Activated gamma-delta T cell treated with anti-CD3 and anti-CD28 coated beads, Interleukin-2, amount 50 U/mL, for 16 hours (primary cell): ENCODE measurements around the gene RGS4.
"Not testable (repeated sequence)": the region's sequence is repeated elsewhere in the genome, so short reads cannot be mapped to it uniquely, and the experiment has no call there.

Experiments used
- DNase-seq: peaks from one replicate; pipeline ENCODE4 v3.0.0-alpha.2; 2020; ENCODE audit warnings: low read depth

RGS4 gene

GRCh38 chr1:163069655-163070277, 605 bp downstream of the RGS4 start:
- no peak for DNase-seq

- no peak for DNase-seq
Observed at GRCh38 chr1:163071405-163072255, 2.5 kb downstream of the RGS4 start.

- DNase-seq: no peak
Observed at GRCh38 chr1:163072658-163073057, 3.5 kb downstream of the RGS4 start.

- DNase-seq: no peak
Observed at GRCh38 chr1:163074004-163074403, 4.8 kb downstream of the RGS4 start.

DNA sequence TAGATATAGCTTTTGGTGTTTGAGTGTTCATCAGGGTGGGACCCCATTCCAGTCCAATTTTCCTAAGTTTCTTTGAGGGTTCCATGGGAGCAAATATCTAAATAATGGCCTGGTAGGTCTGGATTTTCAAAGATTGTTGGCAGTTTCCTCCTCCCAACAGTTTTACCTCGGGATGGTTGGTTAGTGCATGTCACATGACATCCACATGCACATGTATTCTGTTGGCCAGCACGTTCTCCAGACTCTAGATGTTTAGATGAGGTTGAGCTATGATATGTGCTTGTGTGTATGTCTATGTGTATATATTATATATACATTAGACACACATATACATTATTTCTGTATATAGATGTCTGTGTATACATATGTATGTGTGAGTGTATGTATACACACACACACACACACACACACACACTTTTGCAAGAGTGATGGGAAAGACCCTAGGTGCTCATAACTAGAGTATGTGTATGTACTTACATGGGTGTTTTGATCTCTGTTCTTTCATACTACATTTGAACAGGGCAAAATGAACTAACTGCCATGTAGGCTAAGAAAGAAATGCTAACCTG, 5.6 kb downstream of the RGS4 start:
- DNase-seq: no peak

DNA sequence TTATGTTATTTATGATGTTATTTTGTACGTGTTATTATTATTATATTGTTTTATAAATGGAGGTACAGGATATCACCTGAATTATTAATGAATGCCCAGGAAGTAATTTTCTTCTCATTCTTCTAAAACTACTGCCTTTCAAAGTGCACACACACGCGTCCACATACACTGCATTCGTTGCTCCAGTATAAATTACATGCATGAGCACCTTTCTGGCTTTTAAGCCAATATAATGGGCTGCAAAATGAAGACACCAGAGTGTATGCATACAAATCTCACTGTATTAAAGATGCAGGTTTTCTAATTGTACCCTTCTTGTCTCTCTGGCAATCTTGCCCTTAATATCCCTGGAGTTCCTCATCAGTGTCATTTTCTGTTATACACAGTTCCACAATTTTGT, 6.9 kb downstream of the RGS4 start:
- DNase-seq: no peak

DNA sequence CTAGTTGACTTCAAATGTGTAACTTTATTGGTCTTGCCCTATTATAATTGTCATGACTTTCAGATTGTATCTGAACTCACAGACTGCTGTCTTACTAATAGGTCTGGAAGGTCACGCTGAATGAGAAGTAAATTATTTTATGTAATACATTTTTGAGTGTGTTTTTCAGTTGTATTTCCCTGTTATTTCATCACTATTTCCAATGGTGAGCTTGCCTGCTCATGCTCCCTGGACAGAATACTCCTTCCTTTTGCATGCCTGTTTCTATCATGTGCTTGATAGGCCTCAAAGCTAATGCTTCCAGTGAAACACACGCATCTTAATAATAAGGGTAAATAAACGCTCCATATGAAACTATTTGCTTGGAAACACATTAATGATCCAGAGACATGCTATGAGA, 7.3 kb downstream of the RGS4 start:
- DNase-seq: no peak

DNA sequence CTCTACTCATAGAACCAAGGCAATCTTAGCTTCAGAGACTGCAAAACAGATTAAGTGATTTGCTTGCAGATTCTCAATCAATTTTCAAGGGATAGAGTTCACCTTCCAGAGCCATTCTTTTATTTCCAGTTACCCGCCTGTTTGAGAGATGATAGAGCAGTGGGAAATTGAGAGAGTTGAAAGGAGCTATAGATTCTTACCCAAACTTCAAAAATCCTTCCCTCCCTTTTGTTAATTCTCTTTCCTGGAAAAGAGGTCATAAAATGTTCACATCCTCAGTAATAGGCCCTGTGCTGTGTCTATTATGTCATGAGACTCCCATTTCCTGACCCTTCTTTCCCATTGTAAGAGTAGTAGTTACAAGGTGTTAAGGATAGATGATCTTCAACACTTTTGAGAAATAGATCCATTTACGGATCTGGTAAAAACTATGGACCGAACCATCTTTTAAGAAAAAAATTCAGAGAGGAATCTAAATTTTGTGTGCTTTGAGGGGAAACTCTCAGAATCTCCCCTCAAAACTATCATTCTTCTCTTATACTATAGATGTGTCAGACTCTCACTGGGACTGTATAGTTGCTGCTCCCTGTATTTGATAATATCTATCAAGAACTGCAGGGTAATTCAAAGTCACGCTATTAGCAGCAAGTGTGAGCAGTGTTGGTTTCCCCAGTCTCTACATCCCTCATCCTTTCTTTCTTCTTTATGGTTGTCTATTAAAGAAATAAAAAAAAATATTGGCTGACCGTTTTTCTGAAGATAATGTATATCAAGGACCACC, 8.0 kb downstream of the RGS4 start:
- DNase-seq: no peak

- DNase-seq: no peak
Observed at GRCh38 chr1:163082971-163083370, 13.8 kb downstream of the RGS4 start.

DNA sequence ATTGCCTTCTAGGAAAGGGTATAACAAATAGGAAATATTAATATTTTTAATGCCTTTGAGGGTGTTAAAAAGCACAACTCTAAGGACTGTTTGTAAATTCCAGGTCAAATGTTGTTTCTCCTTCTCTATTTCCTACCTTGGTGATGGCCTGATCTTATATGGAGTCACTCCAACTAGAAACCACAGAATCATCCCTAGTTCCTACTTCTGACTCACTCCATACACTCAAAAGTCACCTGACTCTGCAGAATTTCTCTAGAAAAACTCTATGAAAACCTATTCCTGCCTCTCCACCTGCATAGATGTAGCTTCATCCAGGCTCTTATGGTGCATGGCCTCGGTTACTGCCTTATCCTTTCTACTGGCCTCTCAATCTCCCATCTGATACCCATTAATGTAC, 14.5 kb downstream of the RGS4 start:
- no peak for DNase-seq

DNA sequence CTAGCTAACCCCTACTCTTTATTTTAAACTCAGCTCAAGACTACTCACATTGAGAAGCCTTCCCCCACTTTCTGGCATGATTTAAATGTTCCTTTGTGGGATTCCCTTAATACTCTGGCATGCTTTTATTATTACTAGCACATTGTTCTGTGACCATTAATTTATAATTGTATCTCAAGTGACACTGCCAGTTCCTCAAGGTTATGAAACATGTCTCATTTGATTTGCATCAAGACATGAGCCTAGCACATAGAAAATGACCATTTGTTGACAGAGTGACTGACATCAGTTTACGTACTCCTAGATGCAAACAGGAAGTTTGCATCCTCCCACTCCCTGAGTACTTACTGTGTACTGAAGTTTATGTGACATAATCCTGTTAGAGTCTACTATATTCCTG, 15.2 kb downstream of the RGS4 start:
- DNase-seq: no peak

DNA sequence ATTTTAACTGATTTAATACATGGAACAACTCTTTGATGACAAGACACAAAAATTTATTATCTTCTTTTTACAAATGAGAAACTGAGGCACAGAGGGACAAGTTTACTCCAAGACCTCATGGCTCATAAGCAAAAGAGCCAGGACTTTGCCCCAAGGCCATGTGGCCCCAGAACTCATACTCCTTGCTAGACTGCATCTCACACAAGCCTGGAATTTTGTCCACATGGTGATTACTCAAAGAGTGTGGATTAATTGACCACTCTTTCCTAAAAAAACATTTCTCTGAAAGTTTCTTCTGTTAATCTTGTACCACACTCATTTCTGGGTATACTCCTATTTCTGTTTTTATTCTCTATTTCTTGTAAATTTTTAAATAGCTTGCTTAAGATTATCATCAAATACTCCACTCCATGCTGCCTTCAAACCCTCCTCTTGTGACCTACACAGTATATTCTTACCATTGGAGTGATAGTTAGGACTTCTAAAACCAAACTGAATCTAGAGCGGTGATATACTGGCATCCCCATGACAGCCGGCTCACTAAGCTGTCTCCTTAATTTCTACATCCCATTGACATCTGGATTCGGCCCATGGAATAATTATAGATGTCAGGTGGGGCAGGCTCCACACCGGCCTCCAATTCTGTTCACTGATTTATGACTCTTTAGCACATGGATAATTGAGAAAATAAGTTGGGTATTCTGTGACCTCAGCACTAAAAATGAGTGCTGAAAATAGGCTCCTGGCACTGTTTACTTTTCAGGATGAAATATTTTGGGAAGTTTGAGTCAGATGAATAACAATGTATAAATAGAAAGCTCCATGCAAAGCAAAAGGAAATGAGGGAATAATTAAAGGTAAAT, 16.1 kb downstream of the RGS4 start:
- DNase-seq: no peak

DNA sequence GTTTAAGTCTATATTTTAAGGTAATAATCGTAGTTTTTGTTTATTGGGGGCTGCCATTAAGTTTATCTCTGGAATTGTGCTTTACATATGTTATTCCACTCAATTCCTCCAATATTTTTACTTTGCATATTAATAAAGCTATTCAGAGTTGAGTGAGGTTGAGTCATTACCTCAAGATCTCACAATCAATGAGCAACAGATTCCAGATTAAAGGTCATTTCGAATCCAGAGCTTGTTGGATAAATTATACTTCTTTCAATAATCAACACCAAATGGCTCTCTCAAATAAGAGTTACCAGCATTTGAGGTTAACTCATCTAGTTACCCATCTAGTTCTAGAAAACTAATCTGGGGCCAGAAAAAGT, 16.7 kb downstream of the RGS4 start:
- no peak for DNase-seq

DNA sequence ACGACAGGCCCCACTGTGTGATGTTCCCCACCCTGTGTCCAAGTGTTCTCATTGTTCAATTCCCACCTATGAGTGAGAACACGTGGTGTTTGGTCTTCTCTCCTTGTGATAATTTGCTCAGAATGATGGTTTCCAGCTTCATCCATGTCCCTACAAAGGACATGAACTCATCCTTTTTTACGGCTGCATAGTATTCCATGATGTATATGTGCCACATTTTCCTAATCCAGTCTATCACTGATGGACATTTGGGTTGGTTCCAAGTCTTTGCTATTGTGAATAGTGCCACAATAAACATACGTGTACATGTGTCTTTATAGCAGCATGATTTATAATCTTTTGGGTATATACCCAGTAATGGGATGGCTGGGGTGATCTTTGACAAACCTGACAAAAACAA, 20.0 kb downstream of the RGS4 start:
- not testable (repeated sequence) for DNase-seq

- no peak for DNase-seq
Observed at GRCh38 chr1:163090321-163090945, 21.3 kb downstream of the RGS4 start.

DNA sequence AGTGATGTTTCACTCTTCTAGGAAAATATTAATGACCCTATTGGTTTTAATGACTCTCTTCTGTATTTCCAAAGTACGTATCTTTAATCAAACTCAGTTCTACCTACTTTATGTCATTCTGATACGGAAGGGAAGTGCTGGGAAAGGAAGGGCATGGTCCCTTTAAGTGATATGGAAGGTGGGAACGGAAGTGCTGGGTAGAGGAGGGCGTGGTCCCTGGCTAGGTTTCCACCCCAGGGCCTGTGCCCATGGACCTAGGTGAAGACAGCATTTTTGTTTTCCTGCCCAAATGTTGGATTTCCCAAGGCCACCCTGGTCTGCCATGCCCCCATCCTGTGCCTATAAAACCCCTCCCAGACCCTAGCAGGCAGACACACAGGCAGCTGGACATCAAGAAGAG, 24.0 kb downstream of the RGS4 start:
- DNase-seq: no peak

DNA sequence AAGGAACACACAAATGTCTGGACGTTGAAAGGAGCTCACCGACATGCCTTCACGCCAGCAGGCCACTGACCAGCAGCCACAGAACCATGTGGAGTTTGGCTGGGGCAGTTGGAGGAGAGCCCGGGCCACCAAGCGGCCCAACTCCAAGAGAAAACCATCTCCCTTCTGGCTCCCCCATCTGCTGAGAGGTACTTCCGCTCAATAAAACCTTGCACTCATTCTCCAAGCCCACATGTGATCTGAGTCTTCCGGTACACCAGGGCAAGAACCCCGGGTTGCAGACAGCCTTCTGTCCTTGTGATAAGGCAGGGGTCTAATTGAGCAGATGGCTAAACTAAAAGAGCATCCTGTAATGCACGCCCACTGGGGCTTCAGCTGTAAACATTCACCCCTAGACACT, 24.4 kb downstream of the RGS4 start:
- no peak for DNase-seq

GRCh38 chr1:163094182-163094581, 25.0 kb downstream of the RGS4 start:
- DNase-seq: no peak

GRCh38 chr1:163094589-163094988, 25.4 kb downstream of the RGS4 start:
- DNase-seq: no peak

- DNase-seq: no peak
Observed at GRCh38 chr1:163095213-163095612, 26.1 kb downstream of the RGS4 start.

- no peak for DNase-seq
Observed at GRCh38 chr1:163102590-163102989, 33.4 kb downstream of the RGS4 start.
